Activated CD4-positive, alpha-beta memory T cell treated with anti-CD3 and anti-CD28 coated beads, Interleukin-2, amount 10 ng/mL, durations not matched to agents 7 days and 5 days (primary cell): ENCODE results near the gene SERAC1. TPM values are rescaled to one million over a fixed set of nuclear protein-coding genes. Genes with fewer than 3 reads are reported as not detected.
"Not testable (repeated sequence)": the region's sequence is repeated elsewhere in the genome, so short reads cannot be mapped to it uniquely, and the experiment has no call there.

Source experiments
- CTCF ChIA-PET: fragments of 350-600 bp; sonication (Branson Sonifier 250); formaldehyde crosslinking; loops from one replicate; lab custom pipeline; 2021; ENCODE audit warnings: antibody characterized with exemption, inconsistent platforms; lab: Charles Lee
- POLR2A ChIA-PET: fragments of 350-600 bp; sonication (Branson Sonifier 250); formaldehyde crosslinking; loops from one replicate; lab custom pipeline; 2021; ENCODE audit warnings: antibody characterized with exemption; lab: Charles Lee
- DNase-seq: peaks from one replicate; pipeline ENCODE4 v3.0.0-alpha.2; 2020
- H3K27ac Mint-ChIP-seq: one replicate; pipeline ENCODE4 v1.8.0; 2021; ENCODE audit warnings: mild to moderate bottlenecking, mixed read lengths
- H3K27me3 Mint-ChIP-seq: one replicate; pipeline ENCODE4 v1.8.0; 2021; ENCODE audit warnings: mixed read lengths
- H3K36me3 Mint-ChIP-seq: one replicate; pipeline ENCODE4 v1.8.0; 2021; ENCODE audit warnings: low read depth, mixed read lengths
- H3K4me1 Mint-ChIP-seq: one replicate; pipeline ENCODE4 v1.8.0; 2021; ENCODE audit warnings: mixed read lengths
- H3K4me3 Mint-ChIP-seq: one replicate; pipeline ENCODE4 v1.8.0; 2021; ENCODE audit warnings: mild to moderate bottlenecking, mixed read lengths
- H3K9me3 Mint-ChIP-seq: one replicate; pipeline ENCODE4 v1.8.0; 2021; ENCODE audit warnings: mixed read lengths
- total RNA-seq, 2 experiments: library from RNA; stranded (reverse); gene quantifications; one replicate each; pipeline ENCODE4 v1.2.3, GENCODE V29; 2021

Gene SERAC1
- total RNA-seq, 2 experiments from 2014 or later, result 6.1 to 7.0 TPM

GRCh38 chr6:158170656-158171081, 2.6 kb upstream of the SERAC1 start:
- no peaks in the 10 kb centered on the region for H3K27me3 Mint-ChIP-seq
- no peak overlapping the region for H3K4me3 Mint-ChIP-seq
- ChIA-PET POLR2A (no interaction called here), CTCF (no interaction called here)
- H3K4me1 Mint-ChIP-seq, result peaks cover 24% of the 10 kb centered on the region
- H3K9me3 Mint-ChIP-seq, result no peaks in the 10 kb centered on the region
- H3K27ac Mint-ChIP-seq, result no peak overlapping the region
- no peak for DNase-seq
- H3K36me3 Mint-ChIP-seq, result peaks cover 15% of the 10 kb centered on the region

GRCh38 chr6:158169634-158170033, 1.6 kb upstream of the SERAC1 start:
- CTCF ChIA-PET, H3K27ac Mint-ChIP-seq, H3K27me3 Mint-ChIP-seq, H3K4me3 Mint-ChIP-seq, POLR2A ChIA-PET, H3K9me3 Mint-ChIP-seq, DNase-seq: not testable (repeated sequence)
- Mint-ChIP-seq H3K36me3 (peaks cover 19% of the 10 kb centered on the region), H3K4me1 (peaks cover 34% of the 10 kb centered on the region)

- peaks cover 10% of the 10 kb centered on the region for H3K36me3 Mint-ChIP-seq
- no peak overlapping the region for H3K4me3 Mint-ChIP-seq
- H3K9me3 Mint-ChIP-seq, result no peaks in the 10 kb centered on the region
- H3K27ac Mint-ChIP-seq, result no peak overlapping the region
- no peaks in the 10 kb centered on the region for H3K27me3 Mint-ChIP-seq
- CTCF ChIA-PET, result interaction anchor here (0.9 kb wide), 1 partner anchor 11 kb away, joined by 3 read pairs; no protein-coding TSS in a partner anchor
- POLR2A ChIA-PET, result interaction anchor here (0.6 kb wide), 1 partner anchor 8 kb away, joined by 3 read pairs; no protein-coding TSS in a partner anchor
- DNase-seq, result no peak
- peaks cover 33% of the 10 kb centered on the region for H3K4me1 Mint-ChIP-seq
These were observed 2.1 kb downstream of the SERAC1 start for GRCh38 chr6:158165919-158166416.

- no peaks in the 10 kb centered on the region for H3K9me3 Mint-ChIP-seq
- ChIA-PET CTCF (interaction anchor here (0.7 to 1.0 kb wide), 4 partner anchors 13 to 138 kb away, joined by 3 to 4 read pairs (median 3); no protein-coding TSS in a partner anchor), POLR2A (interaction anchor here (0.7 to 1.3 kb wide), 2 partner anchors 17 to 43 kb away, joined by 3 to 4 read pairs; no protein-coding TSS in a partner anchor)
- peaks cover 10% of the 10 kb centered on the region for H3K36me3 Mint-ChIP-seq
- H3K4me3 Mint-ChIP-seq, result no peak overlapping the region
- DNase-seq, result no peak
- no peak overlapping the region for H3K27ac Mint-ChIP-seq
- H3K27me3 Mint-ChIP-seq, result no peaks in the 10 kb centered on the region
- H3K4me1 Mint-ChIP-seq, result peaks cover 33% of the 10 kb centered on the region
These were observed 3.4 kb downstream of the SERAC1 start for GRCh38 chr6:158164579-158165170.

GRCh38 chr6:158161566-158162254, 6.4 kb downstream of the SERAC1 start:
- POLR2A ChIA-PET, result interaction anchor here (0.7 kb wide), 1 partner anchor 9 kb away, joined by 4 read pairs; no protein-coding TSS in a partner anchor
- H3K9me3 Mint-ChIP-seq, result no peaks in the 10 kb centered on the region
- H3K27me3 Mint-ChIP-seq, result no peaks in the 10 kb centered on the region
- H3K4me3 Mint-ChIP-seq, result no peak overlapping the region
- no peak overlapping the region for H3K27ac Mint-ChIP-seq
- peaks cover 18% of the 10 kb centered on the region for H3K36me3 Mint-ChIP-seq
- H3K4me1 Mint-ChIP-seq, result peaks cover 20% of the 10 kb centered on the region
- DNase-seq, result no peak
- CTCF ChIA-PET, result interaction anchor here (1.0 to 1.1 kb wide), 3 partner anchors 11 to 17 kb away, joined by 3 to 4 read pairs (median 3); no protein-coding TSS in a partner anchor

- Mint-ChIP-seq H3K9me3 (no peaks in the 10 kb centered on the region), H3K4me1 (peaks cover 15% of the 10 kb centered on the region), H3K27ac (no peak overlapping the region), H3K4me3 (no peak overlapping the region), H3K36me3 (peaks cover 20% of the 10 kb centered on the region), H3K27me3 (no peaks in the 10 kb centered on the region)
- ChIA-PET CTCF (interaction anchor here (1.0 to 1.1 kb wide), 2 partner anchors 11 to 15 kb away, joined by 3 to 4 read pairs; no protein-coding TSS in a partner anchor), POLR2A (interaction anchor here (0.7 kb wide), 1 partner anchor 8 kb away, joined by 4 read pairs; no protein-coding TSS in a partner anchor)
- DNase-seq, result no peak
These were observed 7.0 kb downstream of the SERAC1 start for GRCh38 chr6:158160932-158161539.

- POLR2A ChIA-PET, result interaction anchor here (0.6 to 2.7 kb wide), 2 partner anchors 9 to 25 kb away, joined by 3 to 8 read pairs; partner anchors contain the start of genes GTF2H5 and SERAC1
- Mint-ChIP-seq H3K4me1 (no peaks in the 10 kb centered on the region), H3K4me3 (no peak overlapping the region)
These were observed 9.3 kb downstream of the SERAC1 start for GRCh38 chr6:158158748-158159147.

GRCh38 chr6:158158123-158158522, 9.9 kb downstream of the SERAC1 start:
- H3K4me3 Mint-ChIP-seq, result no peak overlapping the region
- peaks cover 16% of the 10 kb centered on the region for H3K36me3 Mint-ChIP-seq
- POLR2A ChIA-PET, result interaction anchor here (0.6 to 2.7 kb wide), 2 partner anchors 8 to 9 kb away, joined by 3 to 8 read pairs; partner anchors contain the start of genes GTF2H5 and SERAC1
- no peaks in the 10 kb centered on the region for H3K9me3 Mint-ChIP-seq
- H3K27me3 Mint-ChIP-seq, result no peaks in the 10 kb centered on the region
- no peak for DNase-seq
- CTCF ChIA-PET, result interaction anchor here (0.6 to 1.3 kb wide), 2 partner anchors 9 to 13 kb away, joined by 3 to 4 read pairs; no protein-coding TSS in a partner anchor
- no peak overlapping the region for H3K27ac Mint-ChIP-seq
- H3K4me1 Mint-ChIP-seq, result no peaks in the 10 kb centered on the region

More at GRCh38 chr6:158158748-158159147, 9.3 kb downstream of the SERAC1 start:
- CTCF ChIA-PET, result interaction anchor here (0.6 to 1.6 kb wide), 3 partner anchors 9 to 46 kb away, joined by 3 to 5 read pairs (median 4); no protein-coding TSS in a partner anchor
- DNase-seq, result no peak
- Mint-ChIP-seq H3K9me3 (no peaks in the 10 kb centered on the region), H3K27me3 (no peaks in the 10 kb centered on the region), H3K36me3 (peaks cover 16% of the 10 kb centered on the region), H3K27ac (no peak overlapping the region)

- H3K4me3 Mint-ChIP-seq, result no peak overlapping the region
- no peak for DNase-seq
- peaks cover 16% of the 10 kb centered on the region for H3K36me3 Mint-ChIP-seq
- CTCF ChIA-PET, result no interaction called here
- POLR2A ChIA-PET, result interaction anchor here (0.6 to 2.7 kb wide), 2 partner anchors 9 to 10 kb away, joined by 3 to 8 read pairs; partner anchors contain the start of genes GTF2H5 and SERAC1
- H3K9me3 Mint-ChIP-seq, result no peaks in the 10 kb centered on the region
- no peaks in the 10 kb centered on the region for H3K27me3 Mint-ChIP-seq
- no peaks in the 10 kb centered on the region for H3K4me1 Mint-ChIP-seq
- H3K27ac Mint-ChIP-seq, result no peak overlapping the region
These were observed 10.8 kb downstream of the SERAC1 start for GRCh38 chr6:158157064-158157764.

- DNase-seq, result no peak
- ChIA-PET POLR2A (no interaction called here), CTCF (no interaction called here)
- no peaks in the 10 kb centered on the region for H3K27me3 Mint-ChIP-seq
- no peak overlapping the region for H3K4me3 Mint-ChIP-seq
- H3K27ac Mint-ChIP-seq, result no peak overlapping the region
- H3K36me3 Mint-ChIP-seq, result peaks cover 13% of the 10 kb centered on the region
- H3K9me3 Mint-ChIP-seq, result no peaks in the 10 kb centered on the region
- H3K4me1 Mint-ChIP-seq, result no peaks in the 10 kb centered on the region
These were observed 13.2 kb downstream of the SERAC1 start for GRCh38 chr6:158154816-158155215.

GRCh38 chr6:158153576-158153975, 14.5 kb downstream of the SERAC1 start:
- H3K4me3 Mint-ChIP-seq, result no peak overlapping the region
- H3K27me3 Mint-ChIP-seq, result no peaks in the 10 kb centered on the region
- H3K27ac Mint-ChIP-seq, result no peak overlapping the region
- no peaks in the 10 kb centered on the region for H3K9me3 Mint-ChIP-seq
- DNase-seq, result no peak
- peaks cover 13% of the 10 kb centered on the region for H3K36me3 Mint-ChIP-seq
- ChIA-PET CTCF (interaction anchor here (1.1 kb wide), 1 partner anchor 10 kb away, joined by 3 read pairs; no protein-coding TSS in a partner anchor), POLR2A (interaction anchor here (1.0 kb wide), 1 partner anchor 245 kb away, joined by 3 read pairs; no protein-coding TSS in a partner anchor)
- H3K4me1 Mint-ChIP-seq, result no peaks in the 10 kb centered on the region

GRCh38 chr6:158152659-158153058, 15.4 kb downstream of the SERAC1 start:
- POLR2A ChIA-PET, result interaction anchor here (0.8 kb wide), 1 partner anchor 9 kb away, joined by 4 read pairs; no protein-coding TSS in a partner anchor
- no peaks in the 10 kb centered on the region for H3K9me3 Mint-ChIP-seq
- CTCF ChIA-PET, result interaction anchor here (1.1 kb wide), 1 partner anchor 9 kb away, joined by 3 read pairs; no protein-coding TSS in a partner anchor

More at GRCh38 chr6:158152659-158153058, 15.4 kb downstream of the SERAC1 start:
- no peak overlapping the region for H3K27ac Mint-ChIP-seq
- H3K27me3 Mint-ChIP-seq, result no peaks in the 10 kb centered on the region
- no peaks in the 10 kb centered on the region for H3K4me1 Mint-ChIP-seq
- peaks cover 8% of the 10 kb centered on the region for H3K36me3 Mint-ChIP-seq
- no peak for DNase-seq
- no peak overlapping the region for H3K4me3 Mint-ChIP-seq
